GM19025 (cell line): ENCODE results near the gene LCLAT1.

Experiments used
- ATAC-seq: cut with Tn5 transposase; IDR thresholded peaks from one replicate; pipeline ENCODE4 v1.9.1; 2021; ENCODE audit warnings: mild to moderate bottlenecking, low read depth, moderate library complexity; ENCODE audit not compliant: unreplicated experiment

The LCLAT1 gene

GRCh38 chr2:30422444-30423040 is 24.5 kb upstream of the LCLAT1 start:
- ATAC-seq = no peak

GRCh38 chr2:30424231-30424630 is 22.8 kb upstream of the LCLAT1 start:
- no peak for ATAC-seq

- no peak for ATAC-seq
Measured at GRCh38 chr2:30425326-30425725, 21.7 kb upstream of the LCLAT1 start.

GRCh38 chr2:30427606-30428347 is 19.3 kb upstream of the LCLAT1 start:
- no peak for ATAC-seq

GRCh38 chr2:30428348-30428662 is 18.7 kb upstream of the LCLAT1 start:
- ATAC-seq = no peak

GRCh38 chr2:30428827-30429461 is 18.1 kb upstream of the LCLAT1 start:
- no peak for ATAC-seq

- ATAC-seq = no peak
Measured at GRCh38 chr2:30433541-30434299, 13.3 kb upstream of the LCLAT1 start.

- no peak for ATAC-seq
Measured at GRCh38 chr2:30434708-30435107, 12.3 kb upstream of the LCLAT1 start.

GRCh38 chr2:30436859-30437435 is 10.1 kb upstream of the LCLAT1 start:
- ATAC-seq = no peak

GRCh38 chr2:30437809-30438548 is 9.1 kb upstream of the LCLAT1 start:
- ATAC-seq = no peak

GRCh38 chr2:30439296-30439695 is 7.8 kb upstream of the LCLAT1 start:
- no peak for ATAC-seq

- no peak for ATAC-seq
Measured at GRCh38 chr2:30439879-30440278, 7.2 kb upstream of the LCLAT1 start.

- no peak for ATAC-seq
Measured at GRCh38 chr2:30441023-30441422, 6.0 kb upstream of the LCLAT1 start.

- ATAC-seq = no peak
Measured at GRCh38 chr2:30443081-30443480, 4.0 kb upstream of the LCLAT1 start.

- ATAC-seq = no peak
Measured at GRCh38 chr2:30444273-30444672, 2.8 kb upstream of the LCLAT1 start.

- ATAC-seq = no peak
Measured at GRCh38 chr2:30445266-30445821, 1.7 kb upstream of the LCLAT1 start.

- no peak for ATAC-seq
Measured at GRCh38 chr2:30446602-30447148, 371 bp upstream of the LCLAT1 start.

GRCh38 chr2:30448308-30448707 is 1.3 kb downstream of the LCLAT1 start:
- no peak for ATAC-seq

GRCh38 chr2:30448866-30449265 is 1.8 kb downstream of the LCLAT1 start:
- no peak for ATAC-seq

- ATAC-seq = no peak
Measured at GRCh38 chr2:30450025-30450424, 3.0 kb downstream of the LCLAT1 start.
